ENCODE results near the gene ZNF146. TPM values are rescaled to one million over a fixed set of nuclear protein-coding genes. Genes with fewer than 3 reads are reported as not detected.

Gene ZNF146
- total RNA-seq, 1 donor from 2014 or later: 82.7 TPM

GRCh38 chr19:36210497-36210896, 4.4 kb upstream of the ZNF146 start:
- Mint-ChIP-seq H3K9me3 (ENCODE audit: unreplicated experiment) (peaks cover 1% of the 10 kb centered on the region), H3K36me3 (ENCODE audit: low read depth, unreplicated experiment) (peaks cover 12% of the 10 kb centered on the region), H3K4me3 (ENCODE audit: unreplicated experiment) (no peak overlapping the region), H3K27me3 (ENCODE audit: low read depth, unreplicated experiment) (no peaks in the 10 kb centered on the region), H3K27ac (ENCODE audit: unreplicated experiment) (no peak overlapping the region), H3K4me1 (ENCODE audit: low read depth, unreplicated experiment) (no peaks in the 10 kb centered on the region)
- H3K79me2 ChIP-seq (ENCODE audit: insufficient read depth, low read length): peaks cover 33% of the 10 kb centered on the region
- DNase-seq (ENCODE audit: low read depth): no peak
- no peak for FAIRE-seq
- no peak overlapping the region for H2AFZ ChIP-seq (ENCODE audit: low read depth, low read length)
- no peaks in the 10 kb centered on the region for H4K20me1 ChIP-seq (ENCODE audit: insufficient read depth, low read length)
- no peak overlapping the region for H3K27ac ChIP-seq (ENCODE audit: low read depth, low read length)
- no peaks in the 10 kb centered on the region for H3K27me3 ChIP-seq (ENCODE audit: insufficient read depth, low read length)
- no peak overlapping the region for H3K4me3 ChIP-seq (ENCODE audit: insufficient read depth, low read depth, low read length)
- no peaks in the 10 kb centered on the region for H3K9me3 ChIP-seq (ENCODE audit: insufficient read depth, low read depth, low read length)
- H3K4me2 ChIP-seq (ENCODE audit: low read length): no peak overlapping the region
- no peak for TF ChIP-seq CTCF (IDR thresholded peaks at IDR 0.05; ENCODE audit: insufficient read depth, low read depth, low read length)
- no peak for TF ChIP-seq EZH2 (IDR thresholded peaks at IDR 0.05; ENCODE audit: insufficient read depth, low read length)
- no peaks in the 10 kb centered on the region for H3K36me3 ChIP-seq (ENCODE audit: insufficient read depth, low read length)
- H3K4me1 ChIP-seq (ENCODE audit: insufficient read depth, low read length): no peaks in the 10 kb centered on the region
- H3K9ac ChIP-seq (ENCODE audit: low read length): no peak overlapping the region

- H4K20me1 ChIP-seq (ENCODE audit: insufficient read depth, low read length): peaks cover 14% of the 10 kb centered on the region
- Mint-ChIP-seq H3K36me3 (ENCODE audit: low read depth, unreplicated experiment) (peaks cover 8% of the 10 kb centered on the region), H3K9me3 (ENCODE audit: unreplicated experiment) (peaks cover 1% of the 10 kb centered on the region), H3K27me3 (ENCODE audit: low read depth, unreplicated experiment) (no peaks in the 10 kb centered on the region), H3K4me3 (ENCODE audit: unreplicated experiment) (peak overlapping the region; percentile 80), H3K4me1 (ENCODE audit: low read depth, unreplicated experiment) (peaks cover 1% of the 10 kb centered on the region), H3K27ac (ENCODE audit: unreplicated experiment) (peak overlapping the region; percentile 66)
- TF ChIP-seq EZH2 (IDR thresholded peaks at IDR 0.05; ENCODE audit: insufficient read depth, low read length) (no peak), CTCF (IDR thresholded peaks at IDR 0.05; ENCODE audit: insufficient read depth, low read depth, low read length) (no peak)
- no peak overlapping the region for H3K27ac ChIP-seq (ENCODE audit: low read depth, low read length)
- no peaks in the 10 kb centered on the region for H3K36me3 ChIP-seq (ENCODE audit: insufficient read depth, low read length)
- H3K4me1 ChIP-seq (ENCODE audit: insufficient read depth, low read length): peaks cover 6% of the 10 kb centered on the region
- no peaks in the 10 kb centered on the region for H3K9me3 ChIP-seq (ENCODE audit: insufficient read depth, low read depth, low read length)
- H3K4me2 ChIP-seq (ENCODE audit: low read length): no peak overlapping the region
- peaks cover 52% of the 10 kb centered on the region for H3K79me2 ChIP-seq (ENCODE audit: insufficient read depth, low read length)
- H3K27me3 ChIP-seq (ENCODE audit: insufficient read depth, low read length): no peaks in the 10 kb centered on the region
- no peak for FAIRE-seq
- no peak overlapping the region for H3K4me3 ChIP-seq (ENCODE audit: insufficient read depth, low read depth, low read length)
- no peak for DNase-seq (ENCODE audit: low read depth)
- H3K9ac ChIP-seq (ENCODE audit: low read length): no peak overlapping the region
- no peak overlapping the region for H2AFZ ChIP-seq (ENCODE audit: low read depth, low read length)
These were observed 2.0 kb upstream of the ZNF146 start for GRCh38 chr19:36212895-36213294.

- H4K20me1 ChIP-seq (ENCODE audit: insufficient read depth, low read length): peaks cover 30% of the 10 kb centered on the region
- DNase-seq (ENCODE audit: low read depth): peak; percentile 51
- no peaks in the 10 kb centered on the region for H3K27me3 ChIP-seq (ENCODE audit: insufficient read depth, low read length)
- peaks cover 5% of the 10 kb centered on the region for H3K36me3 ChIP-seq (ENCODE audit: insufficient read depth, low read length)
- H3K27ac Mint-ChIP-seq (ENCODE audit: unreplicated experiment): peak overlapping the region; percentile 85
- peaks cover 6% of the 10 kb centered on the region for H3K4me1 ChIP-seq (ENCODE audit: insufficient read depth, low read length)
- peaks cover 1% of the 10 kb centered on the region for H3K9me3 Mint-ChIP-seq (ENCODE audit: unreplicated experiment)
- peak overlapping the region; percentile 100 for H3K4me2 ChIP-seq (ENCODE audit: low read length)
- H3K27ac ChIP-seq (ENCODE audit: low read depth, low read length): peak overlapping the region; percentile 97
- no peaks in the 10 kb centered on the region for H3K27me3 Mint-ChIP-seq (ENCODE audit: low read depth, unreplicated experiment)
- H3K4me1 Mint-ChIP-seq (ENCODE audit: low read depth, unreplicated experiment): peaks cover 13% of the 10 kb centered on the region
- no peaks in the 10 kb centered on the region for H3K9me3 ChIP-seq (ENCODE audit: insufficient read depth, low read depth, low read length)
- H3K4me3 ChIP-seq (ENCODE audit: insufficient read depth, low read depth, low read length): peak overlapping the region; percentile 99
- no peak for TF ChIP-seq EZH2 (IDR thresholded peaks at IDR 0.05; ENCODE audit: insufficient read depth, low read length)
- no peak for TF ChIP-seq CTCF (IDR thresholded peaks at IDR 0.05; ENCODE audit: insufficient read depth, low read depth, low read length)
- no peak for FAIRE-seq
- no peak overlapping the region for H3K4me3 Mint-ChIP-seq (ENCODE audit: unreplicated experiment)
- peaks cover 73% of the 10 kb centered on the region for H3K79me2 ChIP-seq (ENCODE audit: insufficient read depth, low read length)
- peak overlapping the region; percentile 99 for H3K9ac ChIP-seq (ENCODE audit: low read length)
- peak overlapping the region; percentile 65 for H2AFZ ChIP-seq (ENCODE audit: low read depth, low read length)
- H3K36me3 Mint-ChIP-seq (ENCODE audit: low read depth, unreplicated experiment): peaks cover 15% of the 10 kb centered on the region
These were observed 594 bp downstream of the ZNF146 start for GRCh38 chr19:36215276-36216123.
